ENCODE results near the gene RAG1.

The RAG1 gene

DNA sequence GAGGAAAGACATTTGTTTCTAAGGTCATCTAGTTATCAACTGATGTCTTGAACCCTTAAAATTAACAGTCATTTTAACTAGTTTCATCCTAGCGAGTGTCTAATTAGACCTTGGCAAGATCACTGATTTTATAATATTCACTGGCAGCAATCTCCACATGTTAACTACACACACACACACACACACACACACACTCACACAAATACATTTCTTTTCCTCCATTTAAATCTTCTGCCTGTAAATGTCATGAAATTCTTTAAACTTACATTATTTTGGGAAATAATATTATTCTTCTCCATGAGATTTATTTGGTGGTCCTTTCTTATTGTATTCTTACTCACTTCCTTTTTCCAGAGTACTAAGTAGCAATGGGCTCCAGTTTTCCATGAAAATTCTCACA is 23.6 kb downstream of the RAG1 start:
- no peak for DNase-seq

- peak; percentile 88 to 92 for DNase-seq
Observed at GRCh38 chr11:36594316-36594989, 26.6 kb downstream of the RAG1 start, which contains the start of gene IFTAP. TSS of gene IFTAP (plus strand) at chr11:36594502. CDS start at chr11:36610104, 15,602 bp downstream.

GRCh38 chr11:36596880-36597279 is 29.1 kb downstream of the RAG1 start:
- no peak for DNase-seq

- no peak for DNase-seq
Observed at GRCh38 chr11:36598051-36598450, 30.2 kb downstream of the RAG1 start, which contains the start of gene RAG2. TSS of gene RAG2 (minus strand) at chr11:36598236. CDS start at chr11:36594168, 4,068 bp downstream.

DNA sequence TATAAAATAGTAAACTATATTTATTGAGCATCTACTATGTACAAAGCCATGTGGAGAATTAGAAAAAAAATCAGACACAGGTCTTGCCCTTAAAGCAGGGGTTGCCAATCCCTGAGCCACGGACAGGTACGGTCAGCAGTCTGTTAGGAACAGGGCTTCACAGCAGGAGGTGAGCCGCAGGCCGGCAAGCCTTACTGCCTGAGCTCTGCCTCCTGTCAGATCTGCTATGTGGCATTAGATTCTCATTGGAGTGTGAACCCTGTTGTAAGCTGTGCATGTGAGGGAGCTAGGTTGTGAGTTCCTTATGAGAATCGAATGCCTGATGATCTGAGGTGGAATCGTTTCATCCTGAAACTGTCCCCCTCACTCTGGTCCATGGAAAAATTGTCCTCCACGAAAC is 32.4 kb downstream of the RAG1 start:
- no peak for DNase-seq

- DNase-seq, result no peak
Observed at GRCh38 chr11:36601155-36601554, 33.3 kb downstream of the RAG1 start.

DNA sequence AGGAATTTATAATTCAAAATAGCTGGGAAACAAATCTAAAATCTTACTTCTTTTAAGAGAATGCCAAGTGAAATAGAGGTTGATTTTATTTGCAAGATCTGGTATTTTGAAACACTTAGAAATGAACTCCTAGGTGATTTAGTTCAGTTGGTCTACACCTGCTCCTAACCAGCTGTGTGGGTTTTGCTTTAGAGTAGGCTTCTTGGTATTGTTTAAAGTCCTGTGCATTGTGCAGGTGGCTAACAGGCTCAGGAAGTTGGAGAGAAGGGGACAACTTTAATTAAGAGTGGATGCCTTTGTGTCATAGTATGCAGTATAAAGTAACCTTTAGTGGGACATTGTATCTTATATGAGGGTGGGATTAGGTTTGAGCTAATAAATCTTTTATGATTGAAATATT is 34.3 kb downstream of the RAG1 start:
- DNase-seq, result no peak

DNA sequence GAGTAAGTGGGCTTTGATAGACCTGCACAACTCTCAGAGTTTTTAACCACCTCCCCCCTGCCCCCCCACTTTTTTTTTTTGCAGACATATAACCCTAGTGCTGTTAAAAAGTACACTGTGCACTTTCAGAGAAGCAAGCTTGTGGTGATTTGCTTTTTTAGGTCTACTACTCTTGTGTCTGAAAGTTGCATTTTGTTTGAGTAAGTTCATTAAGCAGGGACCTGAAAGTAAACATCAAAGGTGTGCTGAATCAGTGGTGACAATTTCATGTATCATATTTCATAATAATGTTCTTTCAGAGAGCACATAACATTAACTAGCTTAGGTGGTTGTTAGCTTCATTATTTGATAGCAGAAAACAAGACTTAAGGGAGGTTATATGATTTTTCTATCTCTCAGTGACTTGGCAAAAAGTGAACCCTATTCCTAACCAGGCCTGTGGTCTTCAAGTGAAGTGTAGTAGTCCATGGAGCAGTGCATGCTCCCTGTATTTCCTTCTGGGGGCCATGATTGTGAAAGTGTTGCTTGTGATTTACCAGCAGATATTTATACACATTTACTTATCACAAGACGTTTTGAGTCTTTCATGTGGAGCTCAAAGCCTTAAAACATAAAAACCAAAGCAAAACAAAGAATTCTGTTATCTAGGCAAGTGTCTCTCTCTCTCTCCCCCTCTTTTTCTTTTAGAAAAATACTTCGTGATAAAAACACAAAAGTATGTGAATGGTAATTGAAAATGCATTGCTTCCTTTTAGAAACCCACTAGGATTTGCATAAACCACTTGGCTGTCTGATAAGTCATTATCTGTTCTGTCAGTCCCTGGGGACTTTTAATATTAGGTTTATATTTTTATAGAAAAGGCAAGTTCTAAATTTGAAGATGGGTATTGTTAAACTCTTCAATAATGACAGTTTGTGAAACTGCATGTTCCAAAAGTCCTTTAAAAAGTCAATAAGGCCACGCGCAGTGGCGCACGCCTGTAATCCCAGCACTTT is 37.7 kb downstream of the RAG1 start:
- no peak for DNase-seq

DNA sequence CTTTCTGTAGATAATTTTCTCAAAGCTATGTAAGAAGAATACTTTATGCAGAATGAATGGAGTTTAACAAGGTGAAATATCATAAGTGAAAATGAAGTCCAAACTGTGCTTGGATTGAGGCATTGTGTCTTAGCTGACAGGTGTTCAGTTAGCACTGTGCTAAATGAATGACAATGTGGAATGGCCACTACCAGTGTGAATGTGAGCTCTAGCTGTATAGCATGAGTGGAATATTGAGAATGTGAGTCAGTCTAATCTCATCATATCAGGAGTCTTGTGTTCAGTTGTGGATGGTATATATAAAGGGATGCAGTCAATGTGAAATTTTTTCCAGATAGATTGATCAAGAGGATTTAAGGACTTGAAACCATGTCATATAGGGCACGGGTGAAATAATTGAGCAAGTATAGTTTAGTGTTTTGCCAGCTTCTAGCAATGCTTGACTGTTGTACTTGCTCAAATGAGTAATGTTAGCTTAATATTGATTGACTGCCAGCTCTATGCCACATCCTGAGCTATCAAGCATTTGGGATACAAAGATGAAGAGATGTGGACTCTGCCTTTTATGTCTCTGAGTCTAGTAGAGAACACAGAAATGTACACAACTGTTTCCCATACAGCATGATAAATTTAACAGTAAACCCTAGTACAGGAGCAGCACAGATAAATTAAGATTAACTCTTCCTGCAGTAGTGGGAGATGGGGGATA is 40.8 kb downstream of the RAG1 start:
- DNase-seq, result no peak

GRCh38 chr11:36609383-36609782 is 41.6 kb downstream of the RAG1 start:
- DNase-seq, result no peak

DNA sequence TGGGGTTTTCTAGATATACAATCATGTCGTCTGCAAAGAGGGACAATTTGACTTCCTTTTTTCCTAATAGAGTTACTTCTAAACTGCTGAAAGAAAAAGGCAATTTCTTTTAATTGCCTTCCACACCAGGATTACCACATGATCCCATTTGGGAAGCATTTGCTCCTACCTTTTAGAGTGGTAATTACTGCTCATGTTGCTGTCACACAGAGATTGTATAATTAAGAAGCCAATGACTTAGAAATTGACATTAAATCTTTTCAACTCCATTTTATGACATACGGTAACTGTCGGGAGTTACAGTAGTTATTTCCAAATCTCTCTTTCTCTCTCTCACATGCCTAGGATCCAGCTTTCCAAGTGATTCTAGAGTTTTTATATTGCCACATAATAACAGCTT is 48.0 kb downstream of the RAG1 start:
- no peak for DNase-seq

DNA sequence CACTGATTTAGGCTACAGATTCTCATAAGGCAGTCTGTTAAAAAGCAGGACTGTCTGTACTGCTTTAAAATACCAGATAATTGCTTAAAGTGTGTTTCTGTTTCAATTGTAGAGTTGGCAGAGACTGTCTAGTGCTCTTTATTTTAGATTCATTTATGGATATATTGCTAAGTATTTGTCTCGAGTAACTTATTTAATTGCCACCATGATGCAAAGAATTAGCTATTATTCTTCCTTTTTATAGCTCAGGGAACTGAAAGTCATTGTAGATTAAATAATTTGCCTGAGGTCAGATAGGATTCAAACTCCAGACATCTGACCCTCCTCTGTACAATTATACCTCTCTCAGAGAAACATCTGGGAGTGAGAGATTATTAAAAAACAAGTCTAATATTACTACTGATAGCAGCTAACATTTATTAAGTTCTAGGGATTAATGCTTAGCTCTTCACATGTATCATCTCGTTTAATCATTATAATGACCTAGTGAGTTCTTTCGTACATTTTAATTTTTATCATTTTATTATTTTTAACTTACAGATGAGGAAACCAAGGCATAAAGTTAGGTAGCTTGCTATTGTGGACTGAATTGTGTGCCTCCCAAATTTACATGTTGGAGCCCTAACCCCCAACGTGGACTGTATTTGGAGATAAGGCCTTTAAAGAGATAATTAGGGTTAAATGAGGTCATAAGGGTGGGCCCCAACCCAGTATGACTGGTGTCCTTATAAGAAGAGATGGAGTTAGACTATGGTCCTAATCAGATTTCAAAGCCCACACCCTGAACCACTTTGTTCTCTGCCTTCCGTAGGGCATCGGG is 49.9 kb downstream of the RAG1 start:
- no peak for DNase-seq

DNA sequence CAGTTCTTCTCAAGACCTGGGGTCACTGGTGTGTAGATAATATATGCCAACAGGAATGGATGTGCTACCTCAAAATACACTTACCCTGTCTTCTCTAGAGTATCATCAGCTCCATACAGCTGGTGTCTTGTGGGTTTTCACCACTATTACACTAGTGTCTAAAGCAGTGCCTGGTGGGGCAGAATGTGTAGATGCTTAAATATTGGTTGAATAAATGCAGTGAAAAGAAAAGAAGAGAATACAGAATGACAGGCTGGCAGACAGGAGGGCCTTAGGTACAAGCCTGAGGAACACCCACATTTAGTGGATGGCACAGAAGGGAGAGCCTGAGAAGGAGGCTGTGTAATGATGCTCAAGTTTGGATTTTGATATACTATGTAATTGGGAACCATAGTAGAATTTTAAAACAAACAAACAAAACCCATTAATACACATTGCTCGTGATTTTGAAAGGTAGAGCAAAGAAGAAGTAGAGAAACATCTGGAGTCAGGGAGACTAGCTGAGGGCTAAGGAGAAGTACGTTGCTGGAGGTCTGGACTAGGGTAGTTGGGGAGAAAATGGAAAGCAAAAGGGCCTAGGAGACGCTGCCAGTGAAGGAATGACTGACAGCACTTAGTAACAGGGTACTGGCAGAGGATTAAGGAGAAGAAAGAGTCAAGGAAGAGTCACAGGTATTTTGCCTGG is 50.7 kb downstream of the RAG1 start:
- DNase-seq, result no peak

DNA sequence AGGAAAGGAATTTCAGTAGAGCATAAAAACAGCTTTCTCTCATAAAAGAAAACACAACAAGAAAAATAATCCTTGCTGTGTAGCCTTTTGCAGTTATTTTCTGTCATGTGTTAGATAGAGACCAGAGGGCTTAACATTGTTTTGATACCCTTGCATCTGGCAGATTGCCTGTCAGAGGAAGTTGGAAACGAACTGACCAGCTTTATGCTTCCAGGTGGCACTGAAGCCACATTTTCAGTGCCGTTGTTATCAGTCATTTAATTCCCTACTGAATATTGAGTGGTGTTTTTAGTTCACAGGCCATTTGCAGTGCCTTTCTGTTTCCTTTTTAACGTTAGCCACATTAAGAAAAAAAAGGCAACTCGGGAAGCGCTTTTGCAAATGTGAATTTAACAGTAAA is 51.7 kb downstream of the RAG1 start:
- DNase-seq, result no peak

DNA sequence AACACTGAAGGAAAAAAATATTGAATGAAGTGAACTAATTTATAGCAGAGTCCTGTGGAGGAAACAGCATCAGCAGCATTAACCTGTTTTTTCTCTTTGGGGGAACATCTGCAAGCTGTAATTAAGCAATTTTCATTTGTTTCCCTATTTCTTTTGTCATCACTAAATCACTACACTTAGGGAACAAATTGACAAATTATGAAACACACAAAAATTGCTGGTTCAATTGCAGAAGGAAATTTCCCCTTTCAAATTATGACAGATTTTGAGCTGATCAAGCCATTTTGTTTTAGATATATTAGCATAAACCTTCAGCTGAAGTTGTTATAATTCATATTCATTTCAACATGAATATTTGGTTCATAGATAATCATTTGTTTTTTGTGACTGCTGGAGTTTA is 52.4 kb downstream of the RAG1 start:
- no peak for DNase-seq

DNA sequence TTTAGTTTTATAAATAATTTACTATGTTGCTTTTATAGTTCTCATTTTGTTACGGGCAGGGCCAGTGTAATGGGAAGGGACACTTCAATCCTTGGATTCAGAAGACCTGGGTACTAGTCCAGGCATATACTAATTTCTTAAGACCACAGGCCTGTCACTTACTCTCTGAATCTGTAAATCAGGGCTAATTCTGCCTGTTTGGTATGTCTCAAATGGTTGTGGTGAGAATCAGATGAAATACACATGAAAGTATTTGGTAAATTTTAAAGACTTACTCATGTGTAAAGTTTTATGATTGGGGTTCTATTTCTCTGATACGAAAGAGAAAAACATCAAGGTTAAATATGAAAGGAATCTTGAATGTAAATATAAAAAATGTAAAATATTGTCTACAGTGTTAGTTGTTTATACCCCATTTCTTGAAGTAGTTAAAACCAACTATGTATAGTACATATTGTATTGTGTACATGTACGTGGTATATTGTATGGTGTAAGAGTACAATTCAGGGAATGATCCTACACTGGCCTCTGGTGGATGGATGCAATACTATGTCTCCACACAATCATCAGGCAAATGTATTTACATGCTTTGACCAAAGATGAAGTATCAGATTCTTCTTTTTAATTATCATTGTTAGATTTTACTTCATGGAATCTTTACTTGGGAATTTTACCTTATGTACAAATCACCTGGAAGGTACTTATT is 54.8 kb downstream of the RAG1 start:
- DNase-seq, result peak in 1 of 2 experiments; percentile 6

DNA sequence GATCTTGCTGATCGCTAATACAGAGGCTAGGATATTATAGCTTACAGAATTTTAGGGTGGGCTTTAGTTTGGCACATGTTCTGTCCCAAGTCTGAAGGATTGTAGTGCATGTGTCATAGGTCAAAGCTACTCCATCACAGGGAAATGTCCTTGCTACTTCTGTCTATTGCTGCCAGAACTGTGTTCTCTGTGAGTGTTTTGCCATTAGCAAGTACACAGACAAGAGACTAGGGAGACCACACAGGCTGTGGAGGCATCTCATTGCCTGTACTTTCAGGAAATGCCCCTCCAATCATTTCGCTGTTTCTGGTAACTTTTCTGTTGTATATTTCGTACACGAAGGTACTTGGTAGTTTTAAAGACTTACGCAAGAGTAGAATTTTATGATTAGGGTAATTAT is 55.7 kb downstream of the RAG1 start:
- no peak for DNase-seq

DNA sequence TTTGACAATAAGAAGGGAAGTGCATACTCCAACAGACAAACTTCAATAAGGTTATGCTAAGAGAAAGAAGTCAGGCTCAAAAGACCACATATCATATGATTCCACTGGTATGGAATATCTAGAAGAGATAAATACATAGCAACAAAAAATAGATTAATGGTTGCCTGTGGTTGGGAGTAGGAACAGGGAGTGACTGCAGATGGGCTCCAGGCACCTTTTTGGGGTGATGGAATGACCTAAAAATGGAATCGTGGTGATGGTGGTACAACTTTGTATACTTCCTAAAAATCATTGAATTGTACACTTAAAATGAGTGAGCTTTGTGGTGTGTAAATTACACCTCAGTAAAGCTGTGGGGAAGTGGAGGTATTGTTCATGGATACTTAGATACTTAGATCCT is 59.2 kb downstream of the RAG1 start:
- no peak for DNase-seq

- DNase-seq, result no peak
Observed at GRCh38 chr11:36627471-36627870, 59.7 kb downstream of the RAG1 start.

DNA sequence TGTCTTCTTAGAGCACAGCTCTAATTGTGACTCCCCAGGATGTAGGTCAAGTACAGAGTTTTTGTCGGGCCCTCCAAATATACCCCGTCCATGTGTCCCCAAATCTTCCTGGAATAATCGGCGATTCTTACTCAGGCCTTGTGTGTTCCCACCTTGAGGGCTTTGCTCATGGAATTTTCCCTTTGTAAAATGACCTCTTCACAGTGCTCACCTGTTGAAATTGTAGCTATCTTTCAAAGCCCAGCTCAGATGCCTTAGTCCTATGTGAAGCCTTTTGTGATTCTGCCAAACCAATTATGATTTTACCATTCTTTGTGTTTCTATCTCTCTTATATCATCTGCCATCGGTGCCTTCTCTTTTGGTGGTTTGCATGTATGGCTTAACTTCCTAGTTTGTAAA is 60.3 kb downstream of the RAG1 start:
- no peak for DNase-seq

- no peak for DNase-seq
Observed at GRCh38 chr11:36628765-36629244, 61.0 kb downstream of the RAG1 start.
